ENCODE measurements around the gene TRAF2. TPM values are rescaled to one million over a fixed set of nuclear protein-coding genes. Genes with fewer than 3 reads are reported as not detected.

The TRAF2 gene
- total and polyA plus RNA-seq, 12 donors: 5.4 to 17.0 (median 10.1) TPM

GRCh38 chr9:136944519-136945332 lies 58.4 kb downstream of the TRAF2 start, which contains the start of the genes C8G and FBXW5:
Gene C8G (plus strand): TSS chr9:136945243. CDS start chr9:136945321, 78 bp downstream.
Gene FBXW5 (minus strand): TSS chr9:136944738. CDS start chr9:136944083, 655 bp downstream.
- Histone ChIP-seq H3K9me3 (no peaks in the 10 kb centered on the region), H3K36me3 (peaks cover 10 to 37% (median 28%) of the 10 kb centered on the region in 9 donors), H3K27me3 (no peaks in the 10 kb centered on the region), H3K4me3 (peak within 1 kb of the TSS; percentile 66 to 99 (median 92)), H3K27ac (peak within 1 kb of the TSS; percentile 94 to 99 (median 98)), H3K4me1 (peaks cover 24 to 74% (median 41%) of the 10 kb centered on the region in 9 donors)
- TF ChIP-seq, protein P1, sequence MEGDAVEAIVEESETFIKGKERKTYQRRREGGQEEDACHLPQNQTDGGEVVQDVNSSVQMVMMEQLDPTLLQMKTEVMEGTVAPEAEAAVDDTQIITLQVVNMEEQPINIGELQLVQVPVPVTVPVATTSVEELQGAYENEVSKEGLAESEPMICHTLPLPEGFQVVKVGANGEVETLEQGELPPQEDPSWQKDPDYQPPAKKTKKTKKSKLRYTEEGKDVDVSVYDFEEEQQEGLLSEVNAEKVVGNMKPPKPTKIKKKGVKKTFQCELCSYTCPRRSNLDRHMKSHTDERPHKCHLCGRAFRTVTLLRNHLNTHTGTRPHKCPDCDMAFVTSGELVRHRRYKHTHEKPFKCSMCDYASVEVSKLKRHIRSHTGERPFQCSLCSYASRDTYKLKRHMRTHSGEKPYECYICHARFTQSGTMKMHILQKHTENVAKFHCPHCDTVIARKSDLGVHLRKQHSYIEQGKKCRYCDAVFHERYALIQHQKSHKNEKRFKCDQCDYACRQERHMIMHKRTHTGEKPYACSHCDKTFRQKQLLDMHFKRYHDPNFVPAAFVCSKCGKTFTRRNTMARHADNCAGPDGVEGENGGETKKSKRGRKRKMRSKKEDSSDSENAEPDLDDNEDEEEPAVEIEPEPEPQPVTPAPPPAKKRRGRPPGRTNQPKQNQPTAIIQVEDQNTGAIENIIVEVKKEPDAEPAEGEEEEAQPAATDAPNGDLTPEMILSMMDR (IDR thresholded peaks at IDR 0.05): peak; percentile 94 to 100 (median 98)
- ATAC-seq (peak; percentile 45 to 88 (median 67)), DNase-seq (peak; percentile 95 to 98)
- intact Hi-C loops (cut with DNase I): loop anchor here (1.0 to 5.0 kb wide), 18 partner anchors 38 to 157 kb away; partner anchors contain the start of genes PHPT1 (in 5 of the 10), PAXX (in 4 of the 10), TMEM141 (in 4 of the 10) and AJM1 (in 2 of the 10)
- WGBS, 2 donors: 4 to 7% methylated on average over 56 to 74 of the region's 74 CpGs

GRCh38 chr9:136945333-136946227 lies 59.3 kb downstream of the TRAF2 start:
- WGBS, 2 donors: 89 to 93% methylated on average over 30 of the region's 30 CpGs
- intact Hi-C loops (cut with DNase I): loop anchor here (2.0 to 5.0 kb wide), 13 partner anchors 37 to 158 kb away; partner anchors contain the start of genes PAXX (in 4 of the 10), FUT7 (in 3 of the 10), TMEM141 (in 2 of the 10) and AJM1 (in 1 of the 10)
- Histone ChIP-seq H3K9me3 (no peaks in the 10 kb centered on the region), H3K4me1 (peaks cover 30 to 72% (median 42%) of the 10 kb centered on the region in 9 donors), H3K36me3 (peaks cover 10 to 28% (median 23%) of the 10 kb centered on the region in 9 donors), H3K27ac (no peak overlapping the region), H3K4me3 (no peak overlapping the region), H3K27me3 (no peaks in the 10 kb centered on the region)
- no peak for ATAC-seq
- DNase-seq: peak in 1 of 2 donors; percentile 39
- TF ChIP-seq, protein P1 (IDR thresholded peaks at IDR 0.05): no peak

DNA sequence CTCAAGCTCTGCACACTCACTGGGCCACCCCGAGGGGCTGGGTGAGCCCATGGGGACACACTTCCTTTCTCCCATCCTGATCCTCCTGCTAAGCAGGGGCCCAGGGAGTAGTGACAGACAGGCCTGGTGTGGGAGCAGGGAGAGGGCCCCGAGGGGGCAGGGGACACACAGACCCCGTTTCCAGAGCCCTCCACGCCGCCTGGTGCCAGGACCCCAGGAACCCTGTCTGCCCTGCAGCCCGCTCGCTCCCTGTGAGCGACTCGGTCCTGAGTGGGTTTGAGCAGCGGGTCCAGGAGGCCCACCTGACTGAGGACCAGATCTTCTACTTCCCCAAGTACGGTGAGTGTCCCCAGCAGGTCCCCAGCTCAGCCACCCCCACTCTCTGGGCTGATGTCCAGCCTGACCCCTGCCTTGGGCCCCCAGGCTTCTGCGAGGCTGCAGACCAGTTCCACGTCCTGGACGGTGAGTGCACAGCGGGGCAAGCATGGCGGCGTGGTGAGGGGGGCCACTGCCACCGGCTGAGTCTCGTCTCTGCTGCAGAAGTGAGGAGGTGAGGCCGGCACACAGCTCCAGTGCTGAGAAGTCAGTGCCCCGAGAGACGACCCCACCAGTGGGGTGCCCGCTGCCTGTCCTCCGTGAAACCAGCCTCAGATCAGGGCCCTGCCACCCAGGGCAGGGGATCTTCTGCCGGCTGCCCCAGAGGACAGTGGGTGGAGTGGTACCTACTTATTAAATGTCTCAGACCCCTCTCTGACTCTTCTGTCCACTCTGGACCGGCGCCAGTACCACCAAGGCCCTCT lies 60.1 kb downstream of the TRAF2 start:
- intact Hi-C loops (cut with DNase I): loop anchor here (2.0 to 5.0 kb wide), 9 partner anchors 36 to 159 kb away; partner anchors contain the start of genes PAXX (in 4 of the 10), FUT7 (in 3 of the 10), CLIC3 (in 1 of the 10) and LCNL1 (in 1 of the 10)
- no peaks in the 10 kb centered on the region for H3K9me3 ChIP-seq
- H3K27ac ChIP-seq: peak overlapping the region in 2 of 10 donors; percentile 35 to 95
- peaks cover 4 to 20% (median 15%) of the 10 kb centered on the region in 9 donors for H3K36me3 ChIP-seq
- 83% methylated on average over 27 of the region's 27 CpGs for WGBS, 2 donors
- H3K4me3 ChIP-seq: no peak overlapping the region
- peaks cover 32 to 73% (median 40%) of the 10 kb centered on the region in 9 donors for H3K4me1 ChIP-seq
- DNase-seq (peak in 1 of 2 donors; percentile 27), ATAC-seq (no peak)
- H3K27me3 ChIP-seq: no peaks in the 10 kb centered on the region
- TF ChIP-seq, protein P1 (IDR thresholded peaks at IDR 0.05): no peak
